Liver (tissue), 3 donors: ENCODE results near the gene DHX15.

Experiments used
- FOXA1 ChIP-seq: IDR thresholded peaks from 2 replicates; pipeline ENCODE4 v1.6.1; 2016; ENCODE audit warnings: antibody characterized with exemption
- GABPA ChIP-seq, 2 donors: IDR thresholded peaks in 1 of 2; conservative IDR thresholded peaks in 1 of 2; 2 replicates each; pipeline ENCODE4 v1.6.1; 2016; ENCODE audit warnings: antibody characterized with exemption in 2 of 2, mild to moderate bottlenecking in 1 of 2, moderate library complexity in 1 of 2
- HNF4G ChIP-seq: IDR thresholded peaks from 2 replicates; pipeline ENCODE4 v1.6.1; 2016; ENCODE audit warnings: antibody characterized with exemption
- TF ChIP-seq, protein P1 (sequence below): fragments of 150-350 bp; IDR thresholded peaks from 2 replicates; pipeline ENCODE4 v1.5.1; 2017; ENCODE audit warnings: improper control_type of control experiment, low read depth, low read length; ENCODE audit not compliant: missing input control
- TF ChIP-seq, protein P2 (sequence below): IDR thresholded peaks from 2 replicates; pipeline ENCODE4 v1.6.1; 2016; ENCODE audit warnings: antibody characterized with exemption, mild to moderate bottlenecking
- donor health status: healthy.
- donor health status: healthy.

DNA sequence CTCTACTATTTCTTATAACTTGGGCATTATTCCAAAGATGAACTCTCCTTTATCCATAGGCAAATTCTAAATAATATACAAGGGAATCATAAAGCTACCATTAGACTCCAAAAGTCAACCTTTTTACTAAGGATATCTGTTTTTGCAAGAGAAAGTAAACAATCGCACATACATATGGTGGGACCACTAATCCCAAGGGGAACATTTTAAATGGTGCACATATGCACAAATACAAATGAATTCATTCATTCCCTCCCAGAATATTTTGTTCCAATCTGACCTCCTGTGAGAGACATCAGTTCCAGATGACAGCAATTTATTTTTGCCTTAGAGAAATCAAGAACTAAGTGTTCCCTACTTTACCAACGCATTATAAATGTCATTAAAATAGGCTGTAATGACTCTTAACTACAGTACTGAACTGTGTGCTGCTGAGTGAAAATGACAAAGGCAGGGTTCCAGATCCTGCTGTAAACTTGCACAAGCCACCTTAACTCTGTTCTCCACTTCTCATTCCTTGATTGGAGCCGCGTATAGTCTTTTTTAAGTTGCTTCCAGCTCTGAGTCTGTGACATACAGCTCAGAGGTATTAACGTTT is 2.0 kb downstream of the DHX15 start:
- TF ChIP-seq, protein P1, sequence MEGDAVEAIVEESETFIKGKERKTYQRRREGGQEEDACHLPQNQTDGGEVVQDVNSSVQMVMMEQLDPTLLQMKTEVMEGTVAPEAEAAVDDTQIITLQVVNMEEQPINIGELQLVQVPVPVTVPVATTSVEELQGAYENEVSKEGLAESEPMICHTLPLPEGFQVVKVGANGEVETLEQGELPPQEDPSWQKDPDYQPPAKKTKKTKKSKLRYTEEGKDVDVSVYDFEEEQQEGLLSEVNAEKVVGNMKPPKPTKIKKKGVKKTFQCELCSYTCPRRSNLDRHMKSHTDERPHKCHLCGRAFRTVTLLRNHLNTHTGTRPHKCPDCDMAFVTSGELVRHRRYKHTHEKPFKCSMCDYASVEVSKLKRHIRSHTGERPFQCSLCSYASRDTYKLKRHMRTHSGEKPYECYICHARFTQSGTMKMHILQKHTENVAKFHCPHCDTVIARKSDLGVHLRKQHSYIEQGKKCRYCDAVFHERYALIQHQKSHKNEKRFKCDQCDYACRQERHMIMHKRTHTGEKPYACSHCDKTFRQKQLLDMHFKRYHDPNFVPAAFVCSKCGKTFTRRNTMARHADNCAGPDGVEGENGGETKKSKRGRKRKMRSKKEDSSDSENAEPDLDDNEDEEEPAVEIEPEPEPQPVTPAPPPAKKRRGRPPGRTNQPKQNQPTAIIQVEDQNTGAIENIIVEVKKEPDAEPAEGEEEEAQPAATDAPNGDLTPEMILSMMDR: no peak
- no peak for TF ChIP-seq HNF4G
- TF ChIP-seq, protein P2, sequence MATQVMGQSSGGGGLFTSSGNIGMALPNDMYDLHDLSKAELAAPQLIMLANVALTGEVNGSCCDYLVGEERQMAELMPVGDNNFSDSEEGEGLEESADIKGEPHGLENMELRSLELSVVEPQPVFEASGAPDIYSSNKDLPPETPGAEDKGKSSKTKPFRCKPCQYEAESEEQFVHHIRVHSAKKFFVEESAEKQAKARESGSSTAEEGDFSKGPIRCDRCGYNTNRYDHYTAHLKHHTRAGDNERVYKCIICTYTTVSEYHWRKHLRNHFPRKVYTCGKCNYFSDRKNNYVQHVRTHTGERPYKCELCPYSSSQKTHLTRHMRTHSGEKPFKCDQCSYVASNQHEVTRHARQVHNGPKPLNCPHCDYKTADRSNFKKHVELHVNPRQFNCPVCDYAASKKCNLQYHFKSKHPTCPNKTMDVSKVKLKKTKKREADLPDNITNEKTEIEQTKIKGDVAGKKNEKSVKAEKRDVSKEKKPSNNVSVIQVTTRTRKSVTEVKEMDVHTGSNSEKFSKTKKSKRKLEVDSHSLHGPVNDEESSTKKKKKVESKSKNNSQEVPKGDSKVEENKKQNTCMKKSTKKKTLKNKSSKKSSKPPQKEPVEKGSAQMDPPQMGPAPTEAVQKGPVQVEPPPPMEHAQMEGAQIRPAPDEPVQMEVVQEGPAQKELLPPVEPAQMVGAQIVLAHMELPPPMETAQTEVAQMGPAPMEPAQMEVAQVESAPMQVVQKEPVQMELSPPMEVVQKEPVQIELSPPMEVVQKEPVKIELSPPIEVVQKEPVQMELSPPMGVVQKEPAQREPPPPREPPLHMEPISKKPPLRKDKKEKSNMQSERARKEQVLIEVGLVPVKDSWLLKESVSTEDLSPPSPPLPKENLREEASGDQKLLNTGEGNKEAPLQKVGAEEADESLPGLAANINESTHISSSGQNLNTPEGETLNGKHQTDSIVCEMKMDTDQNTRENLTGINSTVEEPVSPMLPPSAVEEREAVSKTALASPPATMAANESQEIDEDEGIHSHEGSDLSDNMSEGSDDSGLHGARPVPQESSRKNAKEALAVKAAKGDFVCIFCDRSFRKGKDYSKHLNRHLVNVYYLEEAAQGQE: no peak
- TF ChIP-seq GABPA (IDR thresholded peaks at IDR 0.05 in 1 of 2, conservative IDR thresholded peaks at IDR 0.05 in 1 of 2): no peak
- no peak for TF ChIP-seq FOXA1
